KOPT-K1 (cell line): ENCODE measurements around the gene PCGF6.

Source experiments
- H3K27ac ChIP-seq: fragments of 200-600 bp; sonication (generic); 2 replicates; pipeline ENCODE4 v1.5.1; 2016; ENCODE audit warnings: antibody characterized with exemption, mild to moderate bottlenecking, low read depth, low read length; ENCODE audit not compliant: poor library complexity, severe bottlenecking
- H3K36me3 ChIP-seq: fragments of 200-600 bp; sonication (generic); 2 replicates; pipeline ENCODE4 v1.5.1; 2017; ENCODE audit warnings: antibody characterized with exemption, mild to moderate bottlenecking, low read length, moderate library complexity; ENCODE audit not compliant: insufficient read depth
- H3K9me3 ChIP-seq: fragments of 200-600 bp; sonication (generic); 2 replicates; pipeline ENCODE4 v1.5.1; 2017; ENCODE audit warnings: antibody characterized with exemption, low read length, mild to moderate bottlenecking; ENCODE audit not compliant: insufficient read depth, poor library complexity, severe bottlenecking

The PCGF6 gene

GRCh38 chr10:103254538-103255325, 96.2 kb downstream of the PCGF6 start:
- Histone ChIP-seq H3K9me3 (peaks cover 11% of the 10 kb centered on the region), H3K27ac (no peak overlapping the region), H3K36me3 (no peaks in the 10 kb centered on the region)

- H3K9me3 ChIP-seq, result peaks cover 6% of the 10 kb centered on the region
- H3K27ac ChIP-seq, result no peak overlapping the region
Observed at GRCh38 chr10:103254113-103254512, 96.8 kb downstream of the PCGF6 start.

More at GRCh38 chr10:103254113-103254512, 96.8 kb downstream of the PCGF6 start:
- H3K36me3 ChIP-seq, result no peaks in the 10 kb centered on the region
